Activated CD4-positive, alpha-beta T cell treated with anti-CD3 and anti-CD28 coated beads, Interleukin-2, amount 50 U/mL, for 48 hours (primary cell): Measurements from ENCODE around the gene UFL1.
"Not testable (repeated sequence)": the region's sequence is repeated elsewhere in the genome, so short reads cannot be mapped to it uniquely, and the experiment has no call there.

ENCODE experiments used
- DNase-seq, 2 experiments: peaks; one replicate each; pipeline ENCODE4 v3.0.0-alpha.2; 2020

Gene UFL1

DNA sequence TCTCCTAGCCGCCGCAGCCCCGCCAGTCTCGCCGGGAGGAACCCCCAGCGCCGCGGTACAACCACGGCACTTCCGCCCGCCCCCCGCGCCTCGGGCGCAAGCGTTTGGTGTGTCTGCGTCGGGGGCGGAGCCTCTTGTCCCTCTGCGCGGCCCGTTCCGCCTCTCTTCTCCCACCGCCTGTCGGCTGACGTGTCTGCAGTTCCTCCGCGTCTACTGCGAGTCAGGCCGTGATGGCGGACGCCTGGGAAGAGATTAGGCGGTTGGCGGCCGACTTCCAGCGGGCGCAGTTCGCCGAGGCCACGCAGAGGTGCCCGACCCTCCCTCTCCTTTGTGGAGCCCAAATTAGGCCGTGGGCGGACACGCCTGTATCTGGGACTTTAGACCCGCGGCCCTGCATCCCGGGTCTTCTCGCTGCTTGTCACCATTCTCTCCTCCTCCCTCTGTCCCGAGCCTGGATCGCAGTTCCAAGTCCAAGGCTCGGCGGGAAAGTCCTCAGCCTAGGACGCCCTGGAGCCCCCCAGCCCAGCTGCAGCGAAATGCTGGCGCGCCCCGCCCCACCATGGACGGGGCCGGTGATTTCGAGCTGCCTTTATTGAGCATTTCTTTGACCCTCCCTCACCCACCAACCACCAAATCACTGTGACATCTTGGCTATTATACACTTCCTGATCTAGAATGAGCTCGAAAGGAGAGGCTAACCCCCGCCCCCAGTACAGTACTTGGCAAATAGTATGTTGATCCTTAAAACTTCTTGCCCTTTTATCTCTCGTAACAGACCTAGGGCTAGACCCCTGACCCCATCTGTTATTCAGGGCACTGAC is at the start of gene UFL1:
Gene UFL1 (plus strand): TSS at position 163 of the 821 bp plus-strand sequence. CDS start 68 bp downstream, at position 231.
- peak; percentile 92 to 94 for DNase-seq

DNA sequence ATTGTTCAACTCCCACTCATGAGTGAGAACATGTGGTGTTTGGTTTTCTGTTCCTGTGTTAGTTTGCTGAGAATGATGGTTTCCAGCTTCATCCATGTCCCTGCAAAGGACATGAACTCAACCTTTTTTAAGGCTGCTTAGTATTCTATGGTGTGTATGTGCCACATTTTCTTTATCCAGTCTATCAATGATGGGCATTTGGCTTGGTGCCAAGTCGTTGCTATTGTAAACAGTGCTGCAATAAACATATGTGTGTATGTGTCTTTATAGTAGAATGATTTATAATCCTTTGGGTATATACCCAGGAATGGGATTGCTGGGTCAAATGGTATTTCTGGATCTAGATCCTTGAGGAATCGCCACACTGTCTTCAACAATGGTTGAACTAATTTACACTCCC is 49.3 kb upstream of the UFL1 start:
- not testable (repeated sequence) for DNase-seq

DNA sequence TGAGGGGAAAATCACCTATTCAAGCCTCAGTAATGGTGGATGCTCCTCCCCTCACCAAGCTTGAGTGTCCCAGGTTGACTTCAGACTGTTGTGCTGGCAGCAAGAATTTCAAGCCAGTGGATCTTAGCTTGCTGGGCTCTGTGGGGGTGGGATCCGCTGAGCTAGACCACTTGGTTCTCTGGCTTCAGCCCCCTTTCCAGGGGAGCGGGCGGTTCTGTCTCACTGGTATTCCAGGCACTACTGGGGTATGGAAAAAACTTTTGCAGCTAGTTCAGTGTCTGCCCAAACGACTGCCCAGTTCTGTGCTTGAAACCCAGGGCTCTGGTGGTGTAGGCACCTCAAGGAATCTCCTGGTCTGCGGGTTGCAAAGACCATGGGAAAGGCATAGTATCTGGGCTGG is 42.9 kb upstream of the UFL1 start:
- no peak for DNase-seq

DNA sequence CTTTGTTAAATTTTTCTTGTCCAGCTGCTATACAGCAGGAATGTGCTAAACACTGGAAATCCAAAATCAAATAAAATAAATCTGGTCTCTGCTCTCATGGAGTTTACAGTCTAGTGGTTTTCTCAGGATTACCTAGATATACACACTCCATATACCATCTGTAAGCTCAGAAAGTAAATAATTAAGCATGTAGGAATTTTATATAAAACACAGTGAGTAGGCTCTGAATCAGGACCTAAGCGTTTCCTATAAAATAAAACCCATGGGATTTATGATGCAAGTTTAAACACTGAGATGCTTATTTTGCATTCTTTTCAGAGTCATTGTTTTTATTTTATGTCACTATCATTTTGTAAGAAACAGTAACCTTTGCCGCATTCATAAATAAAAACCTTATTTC is 29.7 kb upstream of the UFL1 start:
- no peak for DNase-seq

DNA sequence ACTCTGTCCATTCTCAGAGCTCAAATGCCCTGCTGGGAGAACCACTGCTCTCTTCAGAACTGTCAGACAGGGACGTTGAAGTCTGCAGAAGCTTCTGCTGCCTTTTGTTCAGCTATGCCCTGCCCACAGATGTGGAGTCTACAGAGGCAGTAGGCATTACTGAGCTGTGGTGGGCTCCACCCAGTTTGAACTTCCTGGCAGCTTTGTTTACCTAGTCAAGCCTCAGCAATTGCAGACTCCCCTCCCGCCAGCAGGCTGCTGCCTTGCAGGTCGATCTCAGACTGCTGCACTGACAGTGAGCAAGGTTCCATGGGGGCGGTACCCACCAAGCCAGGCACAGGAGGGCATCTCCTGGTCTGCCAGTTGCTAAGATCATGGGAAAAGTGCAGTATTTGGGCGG is 21.8 kb upstream of the UFL1 start:
- peak in 1 of 2 experiments; percentile 7 for DNase-seq

GRCh38 chr6:96502915-96503314 is 18.7 kb upstream of the UFL1 start:
- DNase-seq: no peak

DNA sequence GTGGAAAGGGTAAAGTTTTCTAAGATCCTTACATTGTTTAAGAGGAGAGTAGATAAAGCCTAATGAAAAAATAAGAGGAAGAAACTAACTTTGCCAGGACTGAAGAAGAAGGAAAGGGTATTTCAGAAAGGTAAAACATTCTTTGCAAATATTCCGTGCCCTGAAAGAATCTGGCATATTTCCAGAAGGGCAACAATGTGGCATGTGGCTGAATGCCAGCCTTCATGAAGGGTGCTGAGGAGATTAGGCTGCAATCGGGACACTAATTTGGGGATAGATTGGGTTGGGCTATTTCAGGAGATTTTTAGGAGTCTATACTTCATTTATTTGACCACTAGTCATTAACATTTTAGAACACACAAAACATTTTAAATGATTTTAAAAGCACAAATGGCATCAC is 16.2 kb upstream of the UFL1 start:
- DNase-seq: no peak

GRCh38 chr6:96509281-96509680 is 12.3 kb upstream of the UFL1 start:
- no peak for DNase-seq

DNA sequence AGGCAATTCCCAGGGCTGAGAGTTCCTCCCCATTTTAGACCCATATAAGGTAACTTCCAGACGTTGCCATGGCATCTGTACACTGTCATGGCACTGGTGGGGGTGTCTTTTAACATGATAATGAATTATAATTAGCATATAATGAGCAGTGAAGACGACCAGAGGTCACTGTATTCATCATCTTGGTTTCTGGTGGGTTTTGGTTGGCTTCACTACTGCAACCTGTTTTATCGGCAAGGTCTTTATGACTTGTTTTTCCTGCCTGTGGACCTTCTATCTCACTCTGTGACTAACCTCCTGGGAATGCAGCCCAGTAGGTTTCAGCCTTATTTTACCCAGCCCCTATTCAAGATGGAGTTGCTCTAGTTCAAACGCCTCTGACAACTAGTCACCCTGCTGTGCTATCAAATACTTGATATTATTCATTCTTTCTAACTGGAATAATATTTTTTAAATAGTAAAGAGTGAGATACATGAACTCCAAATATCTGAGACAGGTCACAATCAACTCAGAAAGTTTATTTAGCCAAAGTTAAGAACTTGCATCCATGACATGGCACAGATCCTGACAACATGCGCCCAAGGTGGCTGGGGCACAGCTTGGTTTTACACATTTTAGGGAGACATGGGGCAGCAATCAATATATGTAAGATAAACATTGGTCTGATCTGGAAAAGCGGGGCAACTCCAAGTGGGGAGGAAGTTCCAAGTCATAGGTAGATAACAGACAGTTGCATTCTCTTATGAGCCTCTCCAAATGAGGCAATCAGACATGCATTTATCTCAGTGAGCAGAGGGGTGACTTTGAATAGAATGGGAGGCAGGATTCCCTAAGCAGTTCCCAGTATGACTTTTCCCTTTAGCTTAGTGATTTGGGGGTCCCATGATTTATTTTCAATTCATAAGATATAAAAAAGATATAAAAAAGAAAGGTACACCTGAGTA is 1.2 kb upstream of the UFL1 start:
- DNase-seq: no peak

DNA sequence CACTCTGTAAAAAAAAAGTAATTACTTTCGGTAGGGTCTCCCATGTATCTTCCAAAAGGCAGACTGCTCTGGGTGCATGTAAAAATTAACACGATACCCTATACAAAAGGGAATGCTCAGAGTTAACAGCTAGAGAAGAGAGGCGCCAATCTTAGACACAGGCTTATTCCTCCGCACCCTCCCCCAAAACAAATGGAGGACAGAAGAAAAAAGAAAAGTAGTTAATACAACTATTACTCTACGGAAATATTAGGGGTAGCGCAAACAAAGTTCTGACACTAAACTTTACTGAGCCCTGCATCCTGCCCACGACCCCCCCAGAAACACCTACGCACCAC is 331 bp upstream of the UFL1 start:
- no peak for DNase-seq

- no peak for DNase-seq
Measured at GRCh38 chr6:96522465-96523009, 931 bp downstream of the UFL1 start.

DNA sequence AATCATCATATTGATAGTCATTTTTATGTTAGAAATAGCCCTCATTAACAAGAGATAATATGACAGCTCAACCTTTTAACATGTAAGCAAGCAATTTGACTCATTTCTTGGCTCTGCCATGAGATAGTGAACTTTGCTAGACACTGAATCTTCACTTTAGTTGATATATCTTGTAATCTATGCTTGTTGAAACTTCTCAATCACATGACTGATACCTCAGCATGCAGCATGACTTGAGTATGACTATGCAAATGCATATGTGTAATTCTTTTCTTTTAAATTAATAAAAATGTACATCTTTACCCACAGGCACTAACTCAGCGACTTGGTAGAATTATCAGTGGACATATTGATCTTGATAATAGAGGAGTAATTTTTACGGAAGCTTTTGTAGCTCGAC is 6.6 kb downstream of the UFL1 start:
- no peak for DNase-seq

DNA sequence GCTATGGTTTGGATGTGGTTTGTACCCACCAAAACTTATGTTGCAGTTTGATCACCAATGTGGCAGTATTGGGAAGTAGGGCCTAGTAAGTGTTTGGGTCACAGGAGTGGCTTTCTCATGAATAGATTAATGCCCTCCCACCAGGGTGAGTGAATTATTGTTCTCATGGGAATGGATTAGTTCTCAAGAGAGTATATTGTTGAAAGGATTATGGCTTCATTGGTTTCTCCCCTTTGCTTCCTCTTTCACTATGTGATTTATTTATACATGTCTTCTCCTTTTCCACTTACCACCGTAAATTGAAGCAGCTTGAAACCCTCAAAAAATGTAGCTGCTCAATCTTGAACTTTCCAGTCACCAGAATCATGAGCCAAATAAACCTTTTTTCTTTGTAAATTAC is 10.8 kb downstream of the UFL1 start:
- no peak for DNase-seq

DNA sequence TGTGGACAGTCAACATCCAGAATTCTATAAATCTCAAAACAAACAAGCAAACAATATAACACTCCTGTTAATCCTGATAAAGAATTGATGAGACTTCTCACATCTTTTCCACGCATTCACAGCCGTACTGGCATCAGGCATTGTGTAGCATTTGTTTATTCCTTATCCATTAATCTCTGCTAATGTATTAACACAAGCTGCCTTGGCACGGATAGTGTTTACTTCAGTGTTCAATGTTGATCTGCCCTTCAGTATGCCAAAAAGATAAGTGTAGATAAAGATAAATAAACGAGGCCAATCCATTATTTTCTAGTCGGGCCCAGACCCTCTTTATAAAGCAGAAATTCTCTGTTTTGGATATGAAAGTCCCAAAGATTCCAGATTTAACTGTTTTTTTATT is 16.1 kb downstream of the UFL1 start:
- DNase-seq: no peak

DNA sequence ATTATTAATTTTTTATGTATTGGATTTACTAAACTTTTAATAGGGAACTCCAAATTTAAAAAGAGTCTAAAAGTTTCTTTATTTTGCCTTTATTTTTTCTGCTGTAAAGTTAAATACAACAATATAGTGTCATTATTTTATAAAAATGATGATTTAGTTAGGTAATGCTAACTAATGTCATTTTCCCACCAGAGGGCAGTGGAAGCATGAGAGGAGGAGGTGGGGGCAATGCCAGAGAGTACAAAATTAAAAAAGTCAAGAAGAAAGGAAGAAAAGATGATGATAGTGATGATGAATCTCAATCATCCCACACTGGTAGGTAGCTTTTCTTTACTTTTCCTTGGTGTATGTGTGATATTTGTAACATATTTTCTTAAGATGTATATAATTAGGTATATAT is 21.1 kb downstream of the UFL1 start:
- no peak for DNase-seq

- DNase-seq: no peak
Measured at GRCh38 chr6:96545882-96546281, 24.3 kb downstream of the UFL1 start.

- DNase-seq: no peak
Measured at GRCh38 chr6:96547654-96548053, 26.0 kb downstream of the UFL1 start.

DNA sequence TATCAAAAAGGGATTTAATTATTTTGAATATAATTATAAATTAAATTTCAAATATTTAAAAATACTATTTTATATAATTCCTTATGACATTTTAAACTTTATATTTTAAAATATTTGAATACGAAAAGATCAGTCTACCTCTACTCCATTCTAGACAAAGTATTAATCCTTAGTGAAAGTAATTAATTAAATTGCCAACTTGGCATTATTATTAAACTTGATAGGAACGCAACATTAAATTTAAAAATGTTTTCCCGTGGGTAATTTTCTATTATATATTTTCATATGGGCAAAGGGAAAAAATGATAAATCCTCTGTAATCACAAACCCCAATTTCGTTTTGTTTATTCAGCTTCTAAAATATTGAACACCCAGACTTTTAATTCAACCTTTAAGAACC is 33.0 kb downstream of the UFL1 start:
- no peak for DNase-seq

GRCh38 chr6:96559740-96560139 is 38.1 kb downstream of the UFL1 start:
- DNase-seq: not testable (repeated sequence)

DNA sequence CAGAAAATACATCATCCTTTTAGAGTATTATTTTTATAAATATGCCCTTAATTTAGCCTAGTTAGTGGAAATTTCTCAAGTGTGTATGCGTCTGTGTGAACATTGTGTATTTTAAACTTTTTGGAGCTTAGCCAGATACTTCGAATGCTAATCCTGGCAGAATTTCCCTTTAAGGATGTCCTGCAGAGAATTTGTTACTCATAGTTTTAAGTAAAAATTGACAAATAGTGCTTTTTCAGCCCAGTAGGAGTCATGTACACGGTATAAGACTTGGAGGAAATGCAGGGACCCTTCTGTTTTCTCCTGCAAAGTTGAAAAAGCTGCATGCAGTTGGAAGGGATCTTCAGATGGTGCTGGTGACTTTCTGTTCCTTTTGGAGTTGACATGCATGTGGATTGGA is 41.3 kb downstream of the UFL1 start, which contains the start of gene FHL5:
Gene FHL5 (plus strand): TSS at position 243 of the 400 bp plus-strand sequence. CDS start 40,486 bp downstream, outside the sequence.
- no peak for DNase-seq

DNA sequence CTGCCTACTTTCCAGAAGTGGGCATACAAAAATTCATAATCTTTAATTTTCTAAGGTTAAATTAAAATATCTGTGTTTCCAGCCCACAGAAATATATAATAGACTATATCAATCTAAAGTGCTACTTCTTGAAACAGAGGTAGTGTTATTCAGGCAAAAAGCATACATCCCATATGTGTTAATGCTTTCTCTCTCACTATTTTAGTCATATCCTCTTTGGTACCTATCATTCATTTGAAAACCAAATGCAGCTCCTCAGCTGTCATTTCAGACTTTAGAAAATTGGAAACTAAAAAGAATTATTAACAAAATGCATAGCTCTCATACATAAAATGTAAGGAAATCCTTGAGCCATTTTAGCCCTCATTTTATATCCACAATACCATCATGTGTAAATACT is 42.2 kb downstream of the UFL1 start:
- DNase-seq: no peak

DNA sequence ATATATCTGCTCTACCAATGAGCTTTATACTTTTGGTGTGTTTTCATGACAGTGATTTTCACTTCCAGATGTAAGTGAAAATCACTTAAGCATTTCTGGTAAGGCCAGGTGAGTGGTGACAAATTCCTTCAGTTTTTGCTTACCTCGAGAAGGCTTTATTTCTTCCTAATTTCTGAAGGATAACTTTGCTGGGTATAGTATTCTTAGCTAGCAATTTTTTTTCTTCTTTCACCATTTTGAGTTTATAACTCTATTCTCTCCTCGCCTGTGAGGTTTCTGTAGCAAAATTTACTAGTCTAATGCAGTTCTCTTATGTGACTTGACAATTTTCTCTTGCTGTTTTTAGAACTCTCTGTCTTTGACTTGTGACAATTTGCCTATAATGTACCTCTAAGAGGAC is 48.4 kb downstream of the UFL1 start:
- DNase-seq: no peak

DNA sequence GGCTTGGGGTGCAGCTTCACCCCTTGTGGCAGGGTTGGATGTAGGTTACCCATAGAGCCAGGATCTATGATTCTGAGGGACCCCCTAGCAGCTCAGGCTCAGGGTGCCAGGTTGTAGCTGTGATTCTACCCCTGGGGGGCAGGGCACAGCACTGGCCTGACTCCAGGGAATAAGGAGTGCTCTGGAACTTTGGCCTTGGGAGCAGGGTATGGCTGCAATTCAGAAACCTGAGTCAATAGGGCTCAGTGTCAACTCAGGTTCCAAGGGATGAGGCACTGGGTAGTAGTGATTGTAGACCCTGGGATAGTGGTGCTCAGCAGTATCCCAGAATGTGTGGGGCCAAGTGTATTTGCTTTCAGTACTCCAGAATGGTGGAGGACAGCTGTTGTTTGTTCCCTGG is 49.9 kb downstream of the UFL1 start:
- DNase-seq: no peak

DNA sequence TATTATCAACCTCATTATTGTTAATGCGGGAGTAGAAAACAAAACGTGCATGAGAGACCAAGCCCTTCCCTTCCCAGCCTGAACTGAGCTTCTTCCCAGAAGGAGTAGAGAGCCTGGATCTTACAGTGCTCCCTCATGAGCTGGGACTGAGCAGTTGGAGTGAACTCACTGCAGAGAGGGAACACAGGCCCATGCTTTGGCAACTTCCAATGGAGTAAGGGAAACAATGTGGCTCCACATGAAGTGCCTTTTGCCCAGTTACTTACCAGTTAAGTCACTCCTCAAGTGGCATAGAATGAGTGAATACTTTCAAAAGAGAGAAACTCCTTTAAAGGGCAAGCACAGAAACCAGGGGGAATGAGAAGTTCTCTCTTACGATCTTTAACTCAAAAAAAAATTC is 53.8 kb downstream of the UFL1 start:
- DNase-seq: no peak
